B cell (primary cell): ENCODE measurements around the gene C11orf54.

Experiments
- EZH2 ChIP-seq: IDR thresholded peaks from 2 replicates; pipeline ENCODE4 v1.6.1; 2012; ENCODE audit warnings: borderline replicate concordance, low read depth, mild to moderate bottlenecking, moderate library complexity, low read length; ENCODE audit not compliant: insufficient read depth, poor library complexity, severe bottlenecking
- TF ChIP-seq, protein P1 (sequence below): fragments of 200-600 bp; IDR thresholded peaks from one replicate; pipeline ENCODE4 v1.8.0; 2022; ENCODE audit warnings: antibody characterized with exemption, mild to moderate bottlenecking

DNA sequence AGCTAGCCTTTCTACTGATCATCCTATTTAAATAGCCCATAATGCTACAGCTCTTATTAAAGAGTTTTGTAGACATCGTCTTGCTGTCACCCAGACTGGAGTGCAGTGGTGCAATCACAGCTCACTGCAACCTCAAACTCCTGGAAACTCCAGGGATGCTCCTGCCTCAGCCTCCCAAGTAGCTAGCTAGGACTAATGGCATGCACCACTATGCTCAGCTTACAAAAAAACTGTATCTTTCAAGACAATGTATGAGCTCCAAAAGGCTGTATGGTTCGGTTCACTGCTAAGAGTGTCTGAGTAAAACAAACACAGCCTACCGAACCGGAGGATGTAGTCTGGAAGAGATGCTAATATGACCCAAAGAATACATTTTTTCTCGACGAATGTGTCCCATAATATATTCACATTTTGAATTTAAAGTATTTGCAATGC, 2.8 kb upstream of the C11orf54 start:
- TF ChIP-seq, protein P1, sequence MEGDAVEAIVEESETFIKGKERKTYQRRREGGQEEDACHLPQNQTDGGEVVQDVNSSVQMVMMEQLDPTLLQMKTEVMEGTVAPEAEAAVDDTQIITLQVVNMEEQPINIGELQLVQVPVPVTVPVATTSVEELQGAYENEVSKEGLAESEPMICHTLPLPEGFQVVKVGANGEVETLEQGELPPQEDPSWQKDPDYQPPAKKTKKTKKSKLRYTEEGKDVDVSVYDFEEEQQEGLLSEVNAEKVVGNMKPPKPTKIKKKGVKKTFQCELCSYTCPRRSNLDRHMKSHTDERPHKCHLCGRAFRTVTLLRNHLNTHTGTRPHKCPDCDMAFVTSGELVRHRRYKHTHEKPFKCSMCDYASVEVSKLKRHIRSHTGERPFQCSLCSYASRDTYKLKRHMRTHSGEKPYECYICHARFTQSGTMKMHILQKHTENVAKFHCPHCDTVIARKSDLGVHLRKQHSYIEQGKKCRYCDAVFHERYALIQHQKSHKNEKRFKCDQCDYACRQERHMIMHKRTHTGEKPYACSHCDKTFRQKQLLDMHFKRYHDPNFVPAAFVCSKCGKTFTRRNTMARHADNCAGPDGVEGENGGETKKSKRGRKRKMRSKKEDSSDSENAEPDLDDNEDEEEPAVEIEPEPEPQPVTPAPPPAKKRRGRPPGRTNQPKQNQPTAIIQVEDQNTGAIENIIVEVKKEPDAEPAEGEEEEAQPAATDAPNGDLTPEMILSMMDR = no peak
- TF ChIP-seq EZH2 = no peak
